ELF-1 (cell line): ENCODE results near the gene DENND4A.
"Not testable (repeated sequence)": the region's sequence is repeated elsewhere in the genome, so short reads cannot be mapped to it uniquely, and the experiment has no call there.

Experiments
- DNase-seq: peaks from one replicate; pipeline ENCODE4 v3.0.0-alpha.2; 2016; ENCODE audit warnings: low read depth, low spot score

The DENND4A gene

GRCh38 chr15:65789105-65789504 lies 3.0 kb downstream of the DENND4A start:
- DNase-seq, result no peak

GRCh38 chr15:65787260-65787659 lies 4.8 kb downstream of the DENND4A start:
- DNase-seq, result no peak

- no peak for DNase-seq
Observed at GRCh38 chr15:65785151-65785550, 6.9 kb downstream of the DENND4A start.

GRCh38 chr15:65783872-65784271 lies 8.2 kb downstream of the DENND4A start:
- no peak for DNase-seq

GRCh38 chr15:65782096-65782495 lies 10.0 kb downstream of the DENND4A start:
- DNase-seq, result no peak

- DNase-seq, result not testable (repeated sequence)
Observed at GRCh38 chr15:65778701-65779100, 13.4 kb downstream of the DENND4A start.

- no peak for DNase-seq
Observed at GRCh38 chr15:65778269-65778668, 13.8 kb downstream of the DENND4A start.

GRCh38 chr15:65777843-65778242 lies 14.2 kb downstream of the DENND4A start:
- DNase-seq, result no peak

DNA sequence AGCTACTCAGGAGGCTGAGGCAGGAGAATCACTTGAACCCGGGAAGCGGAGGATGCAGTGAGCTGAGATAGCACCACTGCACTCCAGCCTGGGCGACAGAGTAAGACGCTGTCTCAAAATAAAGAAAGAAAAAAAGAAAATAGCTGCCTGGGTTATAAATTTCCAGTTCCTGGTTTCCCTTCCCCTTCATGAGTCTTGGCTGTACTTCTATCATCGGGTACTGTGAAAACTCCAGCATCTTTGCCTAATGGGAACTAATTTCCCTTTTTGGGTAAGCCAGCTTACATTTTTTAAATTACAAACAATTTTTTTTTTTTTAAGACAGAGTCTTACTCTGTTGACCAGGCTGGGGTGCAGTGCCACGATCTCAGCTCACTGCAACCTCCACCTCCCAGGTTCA lies 15.0 kb downstream of the DENND4A start:
- DNase-seq, result no peak

- no peak for DNase-seq
Observed at GRCh38 chr15:65773386-65774111, 18.5 kb downstream of the DENND4A start.

GRCh38 chr15:65772930-65773329 lies 19.2 kb downstream of the DENND4A start:
- no peak for DNase-seq

DNA sequence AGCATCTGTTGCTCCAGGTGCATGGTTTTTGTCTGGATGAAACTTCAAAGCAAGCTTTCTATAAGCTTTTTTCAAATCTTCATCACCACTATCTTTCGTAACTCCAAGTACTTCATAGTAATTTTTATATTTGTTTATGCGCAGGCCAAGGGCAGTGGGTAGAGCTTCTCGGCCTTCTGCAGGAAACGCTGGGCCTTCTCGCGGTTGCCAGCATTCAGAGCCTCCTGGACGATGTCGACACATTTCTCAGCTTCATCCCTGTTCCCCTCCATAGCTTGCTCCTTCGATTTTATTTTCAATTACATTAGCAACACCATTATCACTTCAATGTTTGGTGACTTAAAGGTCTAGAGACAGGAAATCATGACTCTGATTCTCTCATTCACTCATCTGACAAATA lies 20.2 kb downstream of the DENND4A start:
- DNase-seq, result no peak

- DNase-seq, result no peak
Observed at GRCh38 chr15:65769482-65769881, 22.6 kb downstream of the DENND4A start.

DNA sequence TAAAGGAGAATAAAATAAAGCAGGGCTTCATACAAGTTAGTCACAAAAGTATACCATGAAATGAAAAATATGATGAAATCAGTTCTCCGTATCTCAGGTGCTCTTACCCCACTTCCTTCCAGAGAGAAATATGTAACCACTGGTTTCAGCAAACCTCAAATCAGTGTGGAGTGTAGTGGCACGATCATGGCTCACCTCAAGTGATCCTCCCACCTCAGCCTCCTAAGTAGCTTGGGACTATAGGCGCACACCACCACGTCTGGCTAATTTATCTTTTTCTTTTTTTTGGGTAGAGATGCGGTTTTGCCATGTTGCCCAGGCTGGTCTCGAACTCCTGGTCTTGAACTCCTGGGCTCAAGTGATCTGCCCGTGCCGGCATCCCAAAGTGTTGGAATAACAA lies 24.2 kb downstream of the DENND4A start:
- DNase-seq, result no peak

DNA sequence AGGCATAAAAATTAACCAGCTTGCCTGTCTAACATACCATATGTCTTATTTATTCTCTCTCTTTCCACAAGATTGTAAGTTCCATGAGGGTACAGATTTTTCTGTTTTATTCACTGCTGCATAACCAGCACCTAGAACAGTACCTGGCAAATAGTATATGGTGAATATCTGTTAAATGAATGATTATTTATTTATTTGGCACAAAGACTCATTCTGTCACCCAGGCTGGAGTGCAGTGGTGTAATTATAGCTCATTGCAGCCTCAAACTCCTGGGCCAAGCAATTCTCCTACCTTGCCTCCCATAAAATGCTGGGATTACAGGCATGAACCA lies 24.9 kb downstream of the DENND4A start:
- DNase-seq, result no peak

GRCh38 chr15:65766422-65767263 lies 25.4 kb downstream of the DENND4A start:
- DNase-seq, result no peak

DNA sequence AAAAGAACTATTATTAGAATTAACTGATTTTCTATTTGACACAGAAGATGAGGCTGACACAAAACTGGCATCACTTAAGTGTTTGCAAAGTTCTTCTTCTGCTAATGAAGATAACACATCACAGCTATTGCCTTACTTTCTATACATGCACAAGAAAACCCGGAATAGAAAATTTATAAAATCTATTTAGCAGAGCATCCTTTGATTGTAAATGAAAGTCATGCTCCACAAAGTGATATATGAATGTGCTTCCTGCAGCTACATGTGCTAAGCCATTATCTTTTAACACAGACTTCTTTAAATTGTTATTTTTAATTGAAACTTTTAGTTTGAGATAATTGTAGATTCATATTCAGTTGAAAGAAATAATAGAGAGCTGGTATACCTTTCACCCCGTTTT lies 27.0 kb downstream of the DENND4A start:
- DNase-seq, result no peak

DNA sequence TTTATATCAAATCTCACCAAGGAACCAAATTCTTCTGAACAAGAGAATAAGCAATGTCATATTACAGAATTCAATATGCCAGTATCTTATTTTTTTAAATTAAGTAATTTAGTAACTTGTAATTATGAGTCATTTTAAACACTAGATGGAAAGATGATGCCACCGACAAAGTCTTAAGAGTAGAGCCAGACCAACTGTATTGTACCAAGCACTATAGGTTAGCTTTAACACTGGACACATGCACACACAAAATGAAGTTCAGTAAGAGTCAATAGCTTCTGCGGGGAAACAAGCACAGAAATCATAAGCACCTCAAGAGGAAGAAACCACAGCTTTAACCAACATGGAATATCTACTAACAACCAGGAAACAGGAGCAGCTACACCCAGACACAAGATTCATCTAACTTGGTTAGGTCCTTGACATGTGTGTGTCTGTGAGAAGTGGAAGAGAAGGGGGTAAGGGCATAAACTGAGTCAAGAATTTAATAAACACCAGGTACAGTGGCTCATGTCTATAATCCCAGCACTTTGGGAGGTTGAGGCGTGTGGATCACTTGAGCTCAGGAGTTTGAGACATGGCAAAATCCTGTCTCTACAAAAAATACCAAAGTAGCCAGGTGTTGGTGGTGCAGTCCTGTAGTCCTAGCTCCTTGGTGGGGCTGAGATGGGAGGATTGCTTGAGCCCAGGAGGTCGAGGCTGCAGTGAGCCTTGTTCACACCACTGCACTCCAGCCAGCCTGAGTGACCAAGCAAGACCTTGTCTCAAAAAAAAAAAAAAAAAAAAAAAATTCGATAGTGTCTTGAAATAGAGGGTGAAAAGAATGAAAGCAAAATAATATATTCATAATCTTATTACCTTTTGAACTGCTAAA lies 28.9 kb downstream of the DENND4A start:
- no peak for DNase-seq

DNA sequence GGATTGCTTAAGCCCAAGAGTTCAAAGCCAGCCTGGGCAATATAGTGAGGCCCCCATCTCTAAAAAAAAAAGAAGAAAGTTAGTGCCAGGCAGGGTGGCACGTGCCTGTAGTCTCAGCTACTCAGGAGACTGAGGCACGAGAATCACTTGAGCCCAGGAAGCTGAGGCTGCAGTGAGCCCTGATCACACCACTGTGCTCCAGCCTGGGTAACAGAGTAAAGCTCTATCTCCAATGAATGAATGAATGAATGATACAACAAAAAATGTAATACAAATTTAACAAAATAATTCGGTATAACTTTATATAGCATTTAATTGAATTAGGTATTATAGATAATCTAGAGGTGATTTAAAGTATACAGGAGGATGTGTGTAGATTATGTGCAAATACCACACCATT lies 29.7 kb downstream of the DENND4A start:
- no peak for DNase-seq

- no peak for DNase-seq
Observed at GRCh38 chr15:65761210-65761926, 30.7 kb downstream of the DENND4A start.

- no peak for DNase-seq
Observed at GRCh38 chr15:65759441-65759840, 32.7 kb downstream of the DENND4A start.

GRCh38 chr15:65758242-65758641 lies 33.9 kb downstream of the DENND4A start:
- DNase-seq, result no peak
